Measurements from ENCODE around the gene PEX11G. TPM values are rescaled to one million over a fixed set of nuclear protein-coding genes. Genes with fewer than 3 reads are reported as not detected.
A peak's percentile ranks its signal among the peaks of the same experiment; 100 is the strongest.

Gene PEX11G
- total RNA-seq, 2 experiments from 2014 or later, result not detected

DNA sequence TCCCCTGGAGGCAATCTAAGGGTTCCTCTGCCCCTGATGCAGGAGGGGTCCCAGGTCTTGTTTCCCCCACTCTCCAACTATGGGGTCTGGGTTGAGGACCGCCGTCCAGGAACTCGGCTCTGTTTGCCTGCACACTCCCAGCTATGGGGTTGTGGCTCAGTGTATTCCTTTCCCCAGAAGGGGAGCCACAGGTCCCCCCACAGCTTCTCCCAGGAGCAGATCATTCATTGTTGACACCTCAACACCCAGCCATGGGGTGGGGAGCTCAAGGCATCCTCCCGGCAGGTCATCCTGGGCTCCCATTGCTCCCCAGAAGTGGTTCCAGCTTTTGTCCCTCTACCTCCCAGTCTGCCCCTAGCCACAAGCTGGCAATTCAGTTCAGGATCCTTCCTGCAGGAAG lies 28.0 kb upstream of the PEX11G start:
- Mint-ChIP-seq H3K4me3 (peak overlapping the region; percentile 69), H3K27ac (no peak overlapping the region), H3K27me3 (peaks cover 36% of the 10 kb centered on the region), H3K36me3 (ENCODE audit: low read depth) (no peaks in the 10 kb centered on the region), H3K4me1 (ENCODE audit: low read depth) (peaks cover 23% of the 10 kb centered on the region), H3K9me3 (no peaks in the 10 kb centered on the region)
- ChIA-PET POLR2A (interaction anchor here (1.4 kb wide), 1 partner anchor 113 kb away, joined by 3 read pairs; the partner anchor contains the start of genes PET100 and XAB2), CTCF (interaction anchor here (1.1 kb wide), 1 partner anchor 51 kb away, joined by 4 read pairs; no protein-coding TSS in a partner anchor)
- peaks cover 0 to 4% of the 10 kb centered on the region in 2 experiments for H3K9me3 ChIP-seq (ENCODE audit: control insufficient read depth in 1 of 2, insufficient read depth in 1 of 2, low read length in 2 of 2)
- H3K27ac ChIP-seq (ENCODE audit: low read depth in 1 of 2, low read length in 2 of 2), result no peak overlapping the region
- intact Hi-C loops (cut with DNase I, micrococcal nuclease), result no loop called here
- H3K36me3 ChIP-seq (ENCODE audit: insufficient read depth, low read length), result no peaks in the 10 kb centered on the region
- H3K4me1 ChIP-seq (ENCODE audit: insufficient read depth, low read length), result peaks cover 17% of the 10 kb centered on the region
- no peak overlapping the region for H3K4me3 ChIP-seq (ENCODE audit: low read length)
- ATAC-seq (ENCODE audit: poor library complexity), result no peak
- TF ChIP-seq, protein P1, sequence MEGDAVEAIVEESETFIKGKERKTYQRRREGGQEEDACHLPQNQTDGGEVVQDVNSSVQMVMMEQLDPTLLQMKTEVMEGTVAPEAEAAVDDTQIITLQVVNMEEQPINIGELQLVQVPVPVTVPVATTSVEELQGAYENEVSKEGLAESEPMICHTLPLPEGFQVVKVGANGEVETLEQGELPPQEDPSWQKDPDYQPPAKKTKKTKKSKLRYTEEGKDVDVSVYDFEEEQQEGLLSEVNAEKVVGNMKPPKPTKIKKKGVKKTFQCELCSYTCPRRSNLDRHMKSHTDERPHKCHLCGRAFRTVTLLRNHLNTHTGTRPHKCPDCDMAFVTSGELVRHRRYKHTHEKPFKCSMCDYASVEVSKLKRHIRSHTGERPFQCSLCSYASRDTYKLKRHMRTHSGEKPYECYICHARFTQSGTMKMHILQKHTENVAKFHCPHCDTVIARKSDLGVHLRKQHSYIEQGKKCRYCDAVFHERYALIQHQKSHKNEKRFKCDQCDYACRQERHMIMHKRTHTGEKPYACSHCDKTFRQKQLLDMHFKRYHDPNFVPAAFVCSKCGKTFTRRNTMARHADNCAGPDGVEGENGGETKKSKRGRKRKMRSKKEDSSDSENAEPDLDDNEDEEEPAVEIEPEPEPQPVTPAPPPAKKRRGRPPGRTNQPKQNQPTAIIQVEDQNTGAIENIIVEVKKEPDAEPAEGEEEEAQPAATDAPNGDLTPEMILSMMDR (IDR thresholded peaks at IDR 0.05), result no peak
- DNase-seq, result peak in 1 of 14 experiments; percentile 12
- H3K27me3 ChIP-seq (ENCODE audit: control insufficient read depth in 1 of 2, insufficient read depth in 2 of 2, low read length in 2 of 2), result peaks cover 5 to 11% of the 10 kb centered on the region in 2 experiments

DNA sequence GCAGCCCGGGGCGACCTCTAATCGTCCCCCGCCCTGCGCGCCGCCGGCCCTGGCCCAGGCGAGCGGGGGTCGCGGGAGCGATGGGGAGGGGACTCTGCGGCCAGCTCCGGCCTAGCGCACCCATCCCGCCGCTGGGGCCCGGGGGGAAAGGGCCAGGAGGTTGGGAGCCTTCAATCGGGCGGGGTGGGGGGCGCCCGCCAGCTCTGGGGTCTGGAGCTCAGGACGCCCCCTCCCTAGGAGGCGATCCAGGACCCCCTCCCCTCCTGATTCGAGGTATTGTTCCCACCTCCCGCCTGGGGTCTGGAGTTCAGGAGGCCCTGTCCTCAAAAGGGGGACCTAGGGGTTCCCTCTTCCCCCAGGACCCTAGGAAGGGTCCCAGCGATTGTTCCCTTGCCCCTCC lies 27.5 kb upstream of the PEX11G start:
- ATAC-seq (ENCODE audit: poor library complexity) (no peak), DNase-seq (no peak)
- Mint-ChIP-seq H3K4me1 (ENCODE audit: low read depth) (peaks cover 20% of the 10 kb centered on the region), H3K27ac (no peak overlapping the region), H3K36me3 (ENCODE audit: low read depth) (no peaks in the 10 kb centered on the region), H3K27me3 (peaks cover 36% of the 10 kb centered on the region), H3K4me3 (peak overlapping the region; percentile 69), H3K9me3 (no peaks in the 10 kb centered on the region)
- peak overlapping the region; percentile 32 for H3K4me3 ChIP-seq (ENCODE audit: low read length)
- peaks cover 14% of the 10 kb centered on the region for H3K4me1 ChIP-seq (ENCODE audit: insufficient read depth, low read length)
- no peaks in the 10 kb centered on the region for H3K36me3 ChIP-seq (ENCODE audit: insufficient read depth, low read length)
- intact Hi-C loops (cut with DNase I, micrococcal nuclease), result no loop called here
- TF ChIP-seq, protein P1 (IDR thresholded peaks at IDR 0.05), result no peak
- peaks cover 0 to 4% of the 10 kb centered on the region in 2 experiments for H3K9me3 ChIP-seq (ENCODE audit: control insufficient read depth in 1 of 2, insufficient read depth in 1 of 2, low read length in 2 of 2)
- ChIA-PET CTCF (interaction anchor here (1.1 kb wide), 1 partner anchor 52 kb away, joined by 4 read pairs; no protein-coding TSS in a partner anchor), POLR2A (interaction anchor here (0.8 to 1.4 kb wide), 2 partner anchors 113 to 353 kb away, joined by 3 read pairs; partner anchors contain the start of genes PET100 and XAB2)
- peaks cover 5 to 11% of the 10 kb centered on the region in 2 experiments for H3K27me3 ChIP-seq (ENCODE audit: control insufficient read depth in 1 of 2, insufficient read depth in 2 of 2, low read length in 2 of 2)
- H3K27ac ChIP-seq (ENCODE audit: low read depth in 1 of 2, low read length in 2 of 2), result no peak overlapping the region

DNA sequence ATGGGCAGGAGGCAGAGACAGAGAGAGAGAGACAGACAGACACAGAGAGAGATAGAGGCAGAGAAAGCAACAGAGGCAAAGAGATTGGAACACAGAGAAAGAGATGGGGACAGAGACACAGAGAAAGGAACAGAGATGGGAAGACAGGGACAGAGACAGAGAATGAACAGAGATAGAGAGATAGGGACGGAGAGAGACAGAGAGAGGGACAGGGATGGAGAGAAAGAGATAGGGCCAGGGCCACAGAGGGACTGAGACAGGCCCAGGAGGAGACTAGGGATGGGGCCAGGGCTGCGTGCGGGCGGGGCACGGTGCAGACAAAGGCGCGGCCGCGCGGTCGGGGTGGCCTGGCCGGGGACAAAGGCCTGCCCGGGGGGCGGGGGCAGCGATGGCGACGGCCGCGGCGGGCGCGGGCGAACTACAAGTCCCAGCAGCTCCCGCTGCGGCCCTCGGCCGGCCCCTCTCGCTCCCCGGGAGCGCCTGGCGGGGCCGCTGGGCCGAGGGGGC lies 26.9 kb upstream of the PEX11G start, which contains the start of gene ZNF358:
Gene ZNF358, plus strand, starts transcription at position 459 of the 507 bp plus-strand sequence. CDS start 3,140 bp downstream, outside the sequence.
- CTCF ChIA-PET, result interaction anchor here (1.1 kb wide), 1 partner anchor 53 kb away, joined by 4 read pairs; no protein-coding TSS in a partner anchor
- TF ChIP-seq, protein P1 (IDR thresholded peaks at IDR 0.05), result no peak
- H3K36me3 ChIP-seq (ENCODE audit: insufficient read depth, low read length), result no peaks in the 10 kb centered on the region
- peaks cover 14% of the 10 kb centered on the region for H3K4me1 ChIP-seq (ENCODE audit: insufficient read depth, low read length)
- H3K9me3 ChIP-seq (ENCODE audit: control insufficient read depth in 1 of 2, insufficient read depth in 1 of 2, low read length in 2 of 2), result peaks cover 0 to 4% of the 10 kb centered on the region in 2 experiments
- H3K27me3 ChIP-seq (ENCODE audit: control insufficient read depth in 1 of 2, insufficient read depth in 2 of 2, low read length in 2 of 2), result peaks cover 5 to 11% of the 10 kb centered on the region in 2 experiments
- peak; percentile 65 for ATAC-seq (ENCODE audit: poor library complexity)
- intact Hi-C loops (cut with DNase I, micrococcal nuclease), result no loop called here
- Mint-ChIP-seq H3K27me3 (peaks cover 36% of the 10 kb centered on the region), H3K4me1 (ENCODE audit: low read depth) (peaks cover 20% of the 10 kb centered on the region), H3K9me3 (no peaks in the 10 kb centered on the region), H3K27ac (no peak within 1 kb of the TSS), H3K36me3 (ENCODE audit: low read depth) (no peaks in the 10 kb centered on the region), H3K4me3 (peak within 1 kb of the TSS; percentile 94)
- POLR2A ChIA-PET, result interaction anchor here (0.8 to 1.4 kb wide), 2 partner anchors 114 to 354 kb away, joined by 3 read pairs; partner anchors contain the start of genes PET100 and XAB2
- H3K4me3 ChIP-seq (ENCODE audit: low read length), result peak within 1 kb of the TSS; percentile 32
- DNase-seq, result peak in 3 of 14 experiments; percentile 53 to 66 (median 54)
- H3K27ac ChIP-seq (ENCODE audit: low read depth in 1 of 2, low read length in 2 of 2), result no peak within 1 kb of the TSS

Measured in CD4-positive, alpha-beta T cell (primary cell).